Measurements from ENCODE around the gene FBXO9.

Gene FBXO9

GRCh38 chr6:53095716-53096115, 30.5 kb downstream of the FBXO9 start:
- TF ChIP-seq POLR2AphosphoS5 (IDR thresholded peaks at IDR 0.05; ENCODE audit: low read depth, low read length), result no peak
- no peak for TF ChIP-seq TAF1 (IDR thresholded peaks at IDR 0.05; ENCODE audit: borderline replicate concordance, insufficient read depth, low read length)
- no peak for TF ChIP-seq FOXP2 (optimal IDR thresholded peaks at IDR 0.05; ENCODE audit: borderline replicate concordance, extremely low read depth, extremely low read length, insufficient read depth)
- TF ChIP-seq, protein P1, sequence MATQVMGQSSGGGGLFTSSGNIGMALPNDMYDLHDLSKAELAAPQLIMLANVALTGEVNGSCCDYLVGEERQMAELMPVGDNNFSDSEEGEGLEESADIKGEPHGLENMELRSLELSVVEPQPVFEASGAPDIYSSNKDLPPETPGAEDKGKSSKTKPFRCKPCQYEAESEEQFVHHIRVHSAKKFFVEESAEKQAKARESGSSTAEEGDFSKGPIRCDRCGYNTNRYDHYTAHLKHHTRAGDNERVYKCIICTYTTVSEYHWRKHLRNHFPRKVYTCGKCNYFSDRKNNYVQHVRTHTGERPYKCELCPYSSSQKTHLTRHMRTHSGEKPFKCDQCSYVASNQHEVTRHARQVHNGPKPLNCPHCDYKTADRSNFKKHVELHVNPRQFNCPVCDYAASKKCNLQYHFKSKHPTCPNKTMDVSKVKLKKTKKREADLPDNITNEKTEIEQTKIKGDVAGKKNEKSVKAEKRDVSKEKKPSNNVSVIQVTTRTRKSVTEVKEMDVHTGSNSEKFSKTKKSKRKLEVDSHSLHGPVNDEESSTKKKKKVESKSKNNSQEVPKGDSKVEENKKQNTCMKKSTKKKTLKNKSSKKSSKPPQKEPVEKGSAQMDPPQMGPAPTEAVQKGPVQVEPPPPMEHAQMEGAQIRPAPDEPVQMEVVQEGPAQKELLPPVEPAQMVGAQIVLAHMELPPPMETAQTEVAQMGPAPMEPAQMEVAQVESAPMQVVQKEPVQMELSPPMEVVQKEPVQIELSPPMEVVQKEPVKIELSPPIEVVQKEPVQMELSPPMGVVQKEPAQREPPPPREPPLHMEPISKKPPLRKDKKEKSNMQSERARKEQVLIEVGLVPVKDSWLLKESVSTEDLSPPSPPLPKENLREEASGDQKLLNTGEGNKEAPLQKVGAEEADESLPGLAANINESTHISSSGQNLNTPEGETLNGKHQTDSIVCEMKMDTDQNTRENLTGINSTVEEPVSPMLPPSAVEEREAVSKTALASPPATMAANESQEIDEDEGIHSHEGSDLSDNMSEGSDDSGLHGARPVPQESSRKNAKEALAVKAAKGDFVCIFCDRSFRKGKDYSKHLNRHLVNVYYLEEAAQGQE (IDR thresholded peaks at IDR 0.05; ENCODE audit: insufficient read depth in 1 of 2, low read depth in 2 of 2, low read length in 2 of 2), result no peak
- no peak for TF ChIP-seq SIN3A (IDR thresholded peaks at IDR 0.05; ENCODE audit: borderline replicate concordance, insufficient read depth, low read length)

DNA sequence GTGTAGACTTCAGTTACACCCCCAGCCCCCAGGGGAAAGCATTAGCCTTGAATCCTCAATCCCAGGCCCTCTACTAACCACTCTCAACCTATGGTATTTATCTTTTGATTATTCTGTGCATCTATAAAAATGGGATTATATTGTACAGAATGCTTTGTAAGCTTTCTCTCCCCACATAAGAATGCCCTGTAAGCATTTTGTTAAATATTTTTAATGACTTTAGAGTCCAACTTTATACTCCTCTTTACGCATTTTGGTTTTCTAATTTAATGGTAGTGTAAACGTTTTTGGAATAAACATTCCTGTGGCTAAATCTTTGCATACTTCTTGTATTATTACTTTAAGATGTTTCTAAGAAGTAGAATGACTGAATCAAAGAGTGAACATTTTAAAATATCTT, 35.4 kb downstream of the FBXO9 start:
- TF ChIP-seq POLR2AphosphoS5 (IDR thresholded peaks at IDR 0.05; ENCODE audit: low read depth, low read length) (no peak), TAF1 (IDR thresholded peaks at IDR 0.05; ENCODE audit: borderline replicate concordance, insufficient read depth, low read length) (no peak), FOXP2 (optimal IDR thresholded peaks at IDR 0.05; ENCODE audit: borderline replicate concordance, extremely low read depth, extremely low read length, insufficient read depth) (no peak), SIN3A (IDR thresholded peaks at IDR 0.05; ENCODE audit: borderline replicate concordance, insufficient read depth, low read length) (no peak)
- TF ChIP-seq, protein P1 (IDR thresholded peaks at IDR 0.05; ENCODE audit: insufficient read depth in 1 of 2, low read depth in 2 of 2, low read length in 2 of 2), result no peak

- TF ChIP-seq TAF1 (IDR thresholded peaks at IDR 0.05; ENCODE audit: borderline replicate concordance, insufficient read depth, low read length) (no peak), SIN3A (IDR thresholded peaks at IDR 0.05; ENCODE audit: borderline replicate concordance, insufficient read depth, low read length) (no peak), POLR2AphosphoS5 (IDR thresholded peaks at IDR 0.05; ENCODE audit: low read depth, low read length) (no peak)
- TF ChIP-seq, protein P1 (IDR thresholded peaks at IDR 0.05; ENCODE audit: insufficient read depth in 1 of 2, low read depth in 2 of 2, low read length in 2 of 2), result no peak
These were observed 35.8 kb downstream of the FBXO9 start for GRCh38 chr6:53101006-53101405.

DNA sequence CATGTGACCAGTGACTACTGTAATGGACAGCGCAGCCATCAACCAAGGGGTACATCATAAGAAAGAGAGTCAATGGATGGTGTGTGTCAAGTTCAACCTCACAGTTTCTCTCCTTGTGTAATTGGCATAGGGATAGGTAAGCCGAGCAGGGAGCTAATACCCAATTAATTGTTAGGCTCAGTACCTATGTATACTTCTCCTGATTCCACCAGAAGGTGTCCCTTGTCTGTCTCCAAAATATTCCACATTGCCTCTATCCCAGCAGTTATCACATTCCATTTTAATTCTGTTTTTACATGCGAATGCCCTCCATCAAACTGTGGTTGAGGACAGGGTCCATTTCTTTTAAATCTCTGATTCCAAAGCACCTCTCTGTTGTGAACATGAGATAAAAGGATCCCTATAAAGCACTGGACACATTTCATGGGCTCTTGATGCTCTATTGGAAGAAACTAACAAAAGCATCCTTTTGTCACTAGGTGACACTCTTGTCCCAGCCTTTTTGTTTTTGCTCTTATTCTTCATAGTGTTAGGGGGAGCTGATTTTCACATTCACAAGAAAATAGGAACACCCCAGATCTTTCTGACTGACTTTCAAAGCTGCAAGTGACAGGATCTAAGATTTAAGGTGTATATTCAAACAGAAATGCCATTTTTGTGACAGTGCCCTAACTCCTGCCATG, 38.9 kb downstream of the FBXO9 start:
- TF ChIP-seq TAF1 (IDR thresholded peaks at IDR 0.05; ENCODE audit: borderline replicate concordance, insufficient read depth, low read length), result no peak
- no peak for TF ChIP-seq POLR2AphosphoS5 (IDR thresholded peaks at IDR 0.05; ENCODE audit: low read depth, low read length)
- TF ChIP-seq FOXP2 (optimal IDR thresholded peaks at IDR 0.05; ENCODE audit: borderline replicate concordance, extremely low read depth, extremely low read length, insufficient read depth), result no peak
- TF ChIP-seq, protein P1 (IDR thresholded peaks at IDR 0.05; ENCODE audit: insufficient read depth in 1 of 2, low read depth in 2 of 2, low read length in 2 of 2), result no peak
- TF ChIP-seq SIN3A (IDR thresholded peaks at IDR 0.05; ENCODE audit: borderline replicate concordance, insufficient read depth, low read length), result no peak

Measured in PFSK-1 (cell line).